ENCODE results near the gene BCL2L12. TPM values are rescaled to one million over a fixed set of nuclear protein-coding genes. Genes with fewer than 3 reads are reported as not detected.

Gene BCL2L12
- total RNA-seq, 1 experiment from 2014 or later: 145 TPM

DNA sequence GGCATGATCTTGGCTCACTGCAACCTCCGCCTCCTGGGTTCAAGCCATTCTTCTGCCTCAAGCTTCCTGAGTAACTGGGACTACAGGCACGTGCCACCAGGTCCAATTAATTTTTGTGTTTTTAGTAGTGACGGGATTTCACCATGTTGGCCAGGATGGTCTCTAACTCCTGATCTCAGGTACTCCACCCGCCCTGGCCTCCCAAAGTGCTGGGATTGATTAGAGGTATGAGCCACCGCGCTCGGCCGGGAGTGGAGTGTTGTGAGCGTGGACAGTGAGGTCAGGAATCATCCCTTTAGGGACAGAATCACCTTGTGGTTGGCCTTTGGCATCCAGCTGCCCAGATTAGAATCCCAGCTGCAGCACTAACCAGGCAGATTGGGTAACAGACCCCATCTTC lies 36.1 kb upstream of the BCL2L12 start:
- Histone ChIP-seq H3K9me3 (ENCODE audit: control insufficient read depth, low read depth, low read length) (no peaks in the 10 kb centered on the region), H3K23ac (ENCODE audit: insufficient read length, low read depth, low read length) (no peak overlapping the region), H3K18ac (ENCODE audit: insufficient read length, low read depth, low read length) (no peak overlapping the region), H4K8ac (replicated peaks; ENCODE audit: insufficient read length, low read depth, low read length) (no peak overlapping the region), H3K4me2 (ENCODE audit: insufficient read depth, insufficient read length, low read length) (no peak overlapping the region), H3K14ac (ENCODE audit: insufficient read depth, low read length) (no peak overlapping the region), H3K79me2 (ENCODE audit: insufficient read depth, low read length) (no peaks in the 10 kb centered on the region), H2BK12ac (ENCODE audit: insufficient read length, low read depth, low read length) (no peak overlapping the region), H2AK5ac (ENCODE audit: insufficient read length, low read length) (no peak overlapping the region), H4K5ac (ENCODE audit: insufficient read length, low read depth, low read length) (no peak overlapping the region), H3K23me2 (ENCODE audit: insufficient read length, low read depth, low read length, poor library complexity, severe bottlenecking) (no peaks in the 10 kb centered on the region), H3K56ac (ENCODE audit: insufficient read length, low read depth, low read length) (no peak overlapping the region), H4K91ac (ENCODE audit: insufficient read length, low read depth, low read length) (no peak overlapping the region), H3K79me1 (ENCODE audit: insufficient read depth, low read depth, low read length, poor library complexity, severe bottlenecking) (no peaks in the 10 kb centered on the region), H4K20me1 (ENCODE audit: control insufficient read depth, insufficient read depth, insufficient read length) (peaks cover 2% of the 10 kb centered on the region), H2BK20ac (ENCODE audit: low read depth, low read length, poor library complexity, severe bottlenecking) (no peak overlapping the region), H3K27ac (ENCODE audit: insufficient read length, low read depth, low read length) (no peak overlapping the region), H2BK120ac (ENCODE audit: low read depth, low read length, poor library complexity, severe bottlenecking) (no peak overlapping the region), H2BK5ac (ENCODE audit: insufficient read length, low read length) (no peak overlapping the region), H3K27me3 (ENCODE audit: insufficient read depth, low read length) (no peaks in the 10 kb centered on the region), H3K4ac (ENCODE audit: low read depth, low read length) (no peak overlapping the region), H3T11ph (ENCODE audit: low read length) (no peak overlapping the region), H3K9ac (ENCODE audit: extremely low read depth, insufficient read length, low read length) (no peak overlapping the region), H2AFZ (ENCODE audit: low read length) (no peak overlapping the region), H3K4me1 (ENCODE audit: insufficient read depth, low read length) (no peaks in the 10 kb centered on the region), H2BK15ac (ENCODE audit: low read depth, low read length) (no peak overlapping the region)
- H3K4me3 Mint-ChIP-seq: no peak overlapping the region
- WGBS (ENCODE audit: extremely low coverage, insufficient read length, low lambda C conversion rate): no CpG with 5 or more reads among the region's 9 CpGs
- H3K9me3 Mint-ChIP-seq: no peaks in the 10 kb centered on the region
- peak overlapping the region in 2 of 3 experiments; percentile 59; a peak in 2 of 7 replicates for H3K27ac Mint-ChIP-seq
- no peak for DNase-seq
- peaks cover 5 to 7% of the 10 kb centered on the region in 2 experiments for H3K4me1 Mint-ChIP-seq
- no peaks in the 10 kb centered on the region for H3K27me3 Mint-ChIP-seq (ENCODE audit: low read depth)
- peaks cover 10 to 34% (median 32%) of the 10 kb centered on the region in 3 experiments for H3K36me3 Mint-ChIP-seq (ENCODE audit: insufficient read depth in 1 of 3, low read depth in 3 of 3)
- TF ChIP-seq, protein P1, sequence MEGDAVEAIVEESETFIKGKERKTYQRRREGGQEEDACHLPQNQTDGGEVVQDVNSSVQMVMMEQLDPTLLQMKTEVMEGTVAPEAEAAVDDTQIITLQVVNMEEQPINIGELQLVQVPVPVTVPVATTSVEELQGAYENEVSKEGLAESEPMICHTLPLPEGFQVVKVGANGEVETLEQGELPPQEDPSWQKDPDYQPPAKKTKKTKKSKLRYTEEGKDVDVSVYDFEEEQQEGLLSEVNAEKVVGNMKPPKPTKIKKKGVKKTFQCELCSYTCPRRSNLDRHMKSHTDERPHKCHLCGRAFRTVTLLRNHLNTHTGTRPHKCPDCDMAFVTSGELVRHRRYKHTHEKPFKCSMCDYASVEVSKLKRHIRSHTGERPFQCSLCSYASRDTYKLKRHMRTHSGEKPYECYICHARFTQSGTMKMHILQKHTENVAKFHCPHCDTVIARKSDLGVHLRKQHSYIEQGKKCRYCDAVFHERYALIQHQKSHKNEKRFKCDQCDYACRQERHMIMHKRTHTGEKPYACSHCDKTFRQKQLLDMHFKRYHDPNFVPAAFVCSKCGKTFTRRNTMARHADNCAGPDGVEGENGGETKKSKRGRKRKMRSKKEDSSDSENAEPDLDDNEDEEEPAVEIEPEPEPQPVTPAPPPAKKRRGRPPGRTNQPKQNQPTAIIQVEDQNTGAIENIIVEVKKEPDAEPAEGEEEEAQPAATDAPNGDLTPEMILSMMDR (conservative IDR thresholded peaks at IDR 0.05): no peak
